HepG2 (cell line): Measurements from ENCODE around the gene PGS1. TPM values are rescaled to one million over a fixed set of nuclear protein-coding genes. Genes with fewer than 3 reads are reported as not detected.
A peak's percentile ranks its signal among the peaks of the same experiment; 100 is the strongest.

Experiments used
- ATAC-seq: fragments of 200-7000 bp; cut with Tn5 transposase; 3 replicates; pipeline ENCODE4 v1.9.1; 2020; ENCODE audit warnings: mild to moderate bottlenecking, moderate library complexity
- BruUV-seq: library from RNA; stranded (reverse); fragments of 400-500 nt; replicated peaks from 2 replicates; lab custom pipeline; 2021; lab: Mats Ljungman, UMichigan
- CTCF ChIA-PET: fragments of 300-600 bp; formaldehyde crosslinking; extraction: SDS; loops from one replicate; lab custom pipeline; 2021; ENCODE audit warnings: low total read pairs, inconsistent platforms, low intra/inter-chr PET ratio; lab: Yijun Ruan, JAX
- POLR2A ChIA-PET: fragments of 350-600 bp; sonication (Branson Sonifier 250); formaldehyde crosslinking; loops from one replicate; lab custom pipeline; 2020; ENCODE audit warnings: antibody characterized with exemption, inconsistent platforms; lab: Yijun Ruan, JAX
- DNase-seq: peaks from one replicate; pipeline ENCODE4 v3.0.0-alpha.2; 2015; ENCODE audit warnings: low spot score
- FAIRE-seq: peaks from 3 replicates; lab custom pipeline; 2011; peaks lifted over from hg19 to GRCh38; lab: Jason Lieb, UNC
- H2AFZ ChIP-seq: one replicate; pipeline ENCODE4 v1.6.1; 2011; ENCODE audit warnings: low read length, inconsistent platforms
- H3K27ac ChIP-seq: fragments of 300-600 bp; 3 replicates; pipeline ENCODE4 v1.8.0; 2011; ENCODE audit warnings: mixed run types, mild to moderate bottlenecking, mixed read lengths, low read length, inconsistent platforms; ENCODE audit not compliant: insufficient read depth; ENCODE audit errors: extremely low read length
- H3K27me3 ChIP-seq, 2 experiments: fragments of 200-600 bp in 1 of 2; 2 replicates in 1 of 2; 3 replicates in 1 of 2; pipeline versions ENCODE4 v1.6.0 to v1.8.0; 2011; ENCODE audit warnings: low read length in 2 of 2, mild to moderate bottlenecking in 2 of 2, moderate library complexity in 2 of 2, inconsistent platforms in 1 of 2; ENCODE audit not compliant: insufficient read depth in 2 of 2, control insufficient read depth in 1 of 2
- H3K36me3 ChIP-seq, 2 experiments: fragments of 200-600 bp in 1 of 2; replicated peaks in 1 of 2; 2 replicates in 1 of 2; 3 replicates in 1 of 2; pipeline versions ENCODE4 v1.5.1 to v1.8.0; 2011; ENCODE audit warnings: low read length in 2 of 2, inconsistent platforms in 1 of 2; ENCODE audit not compliant: insufficient read depth in 2 of 2, control insufficient read depth in 1 of 2
- H3K4me1 ChIP-seq: 2 replicates; pipeline ENCODE4 v1.5.1; 2012; ENCODE audit warnings: low read length, inconsistent platforms; ENCODE audit not compliant: insufficient read depth
- H3K4me2 ChIP-seq: 2 replicates; pipeline ENCODE4 v1.6.0; 2011; ENCODE audit warnings: low read depth, low read length, inconsistent platforms
- H3K4me3 ChIP-seq, 3 experiments: fragments of 200-600 bp in 1 of 3; sonication (generic), shearing (Covaris generic) in 1 of 3; replicated peaks in 1 of 3; 2 replicates each; pipeline ENCODE4 v1.5.1; 2011 to 2016; ENCODE audit warnings: low read length in 3 of 3, inconsistent platforms in 2 of 3, low read depth in 2 of 3, mild to moderate bottlenecking in 2 of 3, control low read depth in 1 of 3, mixed read lengths in 1 of 3; ENCODE audit not compliant: insufficient read depth in 1 of 3
- H3K79me2 ChIP-seq: one replicate; pipeline ENCODE4 v1.6.1; 2011; ENCODE audit warnings: low read length, inconsistent platforms; ENCODE audit not compliant: insufficient read depth
- H3K9ac ChIP-seq: 2 replicates; pipeline ENCODE4 v1.6.0; 2011; ENCODE audit warnings: mild to moderate bottlenecking, low read depth, low read length, inconsistent platforms; ENCODE audit not compliant: insufficient read depth
- H3K9me3 ChIP-seq: 2 replicates; pipeline ENCODE4 v1.5.1; 2012; ENCODE audit warnings: mild to moderate bottlenecking, low read length
- H4K20me1 ChIP-seq: 2 replicates; pipeline ENCODE4 v1.6.0; 2011; ENCODE audit warnings: inconsistent platforms, mild to moderate bottlenecking, low read length, moderate library complexity; ENCODE audit not compliant: insufficient read depth
- ERF ChIP-seq: IDR thresholded peaks from 2 replicates; pipeline ENCODE4 v1.6.1; 2018; ENCODE audit warnings: missing biosample characterization, missing genetic modification reagents
- FOXP1 ChIP-seq, 2 experiments: fragments of 450-650 bp in 1 of 2; IDR thresholded peaks; 2 replicates each; pipeline ENCODE4 v1.6.1; 2017 to 2018; ENCODE audit warnings: antibody characterized with exemption in 1 of 2
- HMG20A ChIP-seq: IDR thresholded peaks from 2 replicates; pipeline ENCODE4 v1.6.1; 2016; ENCODE audit warnings: borderline replicate concordance
- HNRNPL ChIP-seq: fragments of 200-400 bp; formaldehyde crosslinking; IDR thresholded peaks from 2 replicates; pipeline ENCODE4 v1.6.1; 2017; ENCODE audit warnings: mild to moderate bottlenecking, low read depth, low read length
- PAX8 ChIP-seq: sonication (generic); formaldehyde crosslinking; IDR thresholded peaks from 2 replicates; pipeline ENCODE4 v1.8.0; 2022; ENCODE audit warnings: mild to moderate bottlenecking, missing genetic modification reagents, borderline replicate concordance
- SKI ChIP-seq: fragments of 450-650 bp; IDR thresholded peaks from one replicate; pipeline ENCODE4 v1.6.1; 2018; ENCODE audit warnings: mild to moderate bottlenecking; ENCODE audit not compliant: partially characterized antibody
- U2AF1 ChIP-seq: fragments of 200-400 bp; formaldehyde crosslinking; optimal IDR thresholded peaks from 2 replicates; pipeline ENCODE3; 2017; ENCODE audit warnings: mild to moderate bottlenecking, low read depth, low read length
- XBP1 ChIP-seq: sonication (generic); formaldehyde crosslinking; IDR thresholded peaks from 2 replicates; pipeline ENCODE4 v1.5.0; 2020; ENCODE audit warnings: missing genetic modification reagents
- ZFP90 ChIP-seq: sonication (generic); formaldehyde crosslinking; IDR thresholded peaks from 2 replicates; pipeline ENCODE4 v1.8.0; 2022; ENCODE audit warnings: missing genetic modification reagents, mild to moderate bottlenecking, inconsistent platforms, borderline replicate concordance
- ZNF10 ChIP-seq: sonication (generic); formaldehyde crosslinking; IDR thresholded peaks from 2 replicates; pipeline ENCODE4 v1.4.0; 2020; ENCODE audit warnings: mild to moderate bottlenecking, low read depth, missing genetic modification reagents, borderline replicate concordance
- ZNF747 ChIP-seq: sonication (generic); formaldehyde crosslinking; IDR thresholded peaks from 2 replicates; pipeline ENCODE4 v1.8.1; 2023; ENCODE audit warnings: missing genetic modification reagents, mild to moderate bottlenecking, borderline replicate concordance
- ZNF766 ChIP-seq: sonication (generic); formaldehyde crosslinking; IDR thresholded peaks from 2 replicates; pipeline ENCODE4 v1.5.0; 2020; ENCODE audit warnings: missing genetic modification reagents, borderline replicate concordance
- WGBS: methylation state at CpG from one replicate; pipeline ENCODE4 v1.1.6; 2017; ENCODE audit warnings: low lambda C conversion rate; 5-methylcytosine and 5-hydroxymethylcytosine counted together
- in situ Hi-C: cut with HindIII; loops from 2 replicates; pipeline ENCODE4 v1.10.0; 2017; ENCODE audit warnings: low pct_unique_long_range_greater_than_20kb; ENCODE audit not compliant: extremely low pct_ligation_motif_present
- intact Hi-C: fragments of 100-400 bp; cut with micrococcal nuclease; formaldehyde crosslinking; loops from one replicate; pipeline ENCODE4 v1.10.0; 2022; ENCODE audit not compliant: unreplicated experiment
- polyA plus RNA-seq, 8 experiments: library from polyadenylated mRNA; depleted of rRNA in 3 of 8; stranded (reverse) in 7 of 8; unstranded in 1 of 8; fragments of >200 nt; fragmentation: Illumina TruSeq in 4 of 8; extraction: Trizol in 4 of 8; gene quantifications; 2 replicates each; pipeline versions ENCODE4 v1.2.1 to v1.2.3, GENCODE V29; 2011 to 2016; ENCODE audit warnings: low read depth in 4 of 8, missing spikeins in 1 of 8, mixed read lengths in 1 of 8; ENCODE audit not compliant: insufficient read depth in 1 of 8
- total RNA-seq, 5 experiments: library from RNA; depleted of rRNA; stranded (reverse); fragments of >200 nt; fragmentation: Illumina TruSeq; extraction: Trizol; gene quantifications; 2 replicates each; pipeline ENCODE4 v1.2.3, GENCODE V29; 2016; ENCODE audit warnings: low read depth in 1 of 5
- TF ChIP-seq, protein P1 (sequence below): sonication (generic); formaldehyde crosslinking; IDR thresholded peaks from 2 replicates; pipeline ENCODE4 v1.8.0; 2022; ENCODE audit warnings: mild to moderate bottlenecking, missing genetic modification reagents, moderate library complexity
- TF ChIP-seq, protein P2 (sequence below): IDR thresholded peaks from 2 replicates; pipeline ENCODE4 v1.6.1; 2016; ENCODE audit warnings: missing compliant biosample characterization, missing genetic modification reagents, borderline replicate concordance
- TF ChIP-seq, protein P3 (sequence below): sonication (generic); formaldehyde crosslinking; IDR thresholded peaks from 2 replicates; pipeline ENCODE4 v1.4.0; 2020; ENCODE audit warnings: mild to moderate bottlenecking, missing genetic modification reagents
- TF ChIP-seq, protein P4 (sequence below), 2 experiments: sonication (generic) in 1 of 2; formaldehyde crosslinking in 1 of 2; IDR thresholded peaks; 2 replicates each; pipeline versions ENCODE4 v1.4.0 to v1.6.1; 2016 to 2020; ENCODE audit warnings: borderline replicate concordance in 1 of 2, low read depth in 1 of 2, mild to moderate bottlenecking in 1 of 2, missing genetic modification reagents in 1 of 2

Gene PGS1
- total and polyA plus RNA-seq, 2 of the 13 experiments (the other 11 are each of a cell fraction or from before 2014, with no cell fraction given): 25.9 to 31.5 TPM

DNA sequence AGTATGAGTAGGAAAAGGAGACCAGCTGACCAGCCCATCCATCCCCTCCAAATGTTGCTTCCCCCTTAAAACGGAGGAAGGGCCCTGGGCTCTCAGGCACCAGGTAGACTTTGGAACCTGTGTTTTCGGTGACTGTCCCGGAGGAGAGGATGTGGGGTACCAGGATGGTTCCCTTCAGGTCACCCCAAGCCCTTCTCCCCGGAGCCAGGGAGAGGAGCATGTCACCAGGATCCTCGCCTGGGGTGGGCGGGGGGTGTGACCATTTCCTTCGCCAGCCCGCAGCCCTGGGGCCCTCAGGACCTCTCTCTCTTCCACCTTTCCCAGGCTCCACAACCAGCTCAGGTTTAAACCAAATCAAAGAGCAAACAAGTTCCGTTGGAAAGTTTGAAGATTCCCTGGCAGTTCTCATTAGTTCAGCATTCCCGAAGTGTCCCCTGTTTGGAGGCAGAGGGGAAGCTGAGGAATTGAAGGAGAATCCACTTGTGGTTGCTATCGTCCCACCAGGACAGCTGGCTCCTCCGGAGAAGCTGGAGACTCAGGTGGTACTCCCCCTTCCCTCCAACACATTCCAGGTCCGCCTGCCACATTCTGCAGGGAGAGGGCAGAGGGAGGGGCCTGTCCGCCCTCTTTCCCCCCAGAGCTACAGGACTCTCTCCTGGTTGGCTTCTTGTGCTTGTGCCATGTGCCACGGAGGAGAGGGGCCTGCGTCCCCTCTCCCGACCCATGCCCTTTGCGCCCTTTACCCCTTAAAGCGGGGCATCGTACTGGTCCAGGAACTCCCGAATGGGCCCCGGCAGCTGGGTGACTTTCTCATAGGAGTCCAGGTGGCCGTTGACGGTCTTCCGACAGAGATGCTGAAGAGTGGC lies 20.5 kb upstream of the PGS1 start:
- ChIA-PET POLR2A (interaction anchor here (0.9 to 1.9 kb wide), 5 partner anchors 17 to 64 kb away, joined by 3 to 6 read pairs (median 4); partner anchors contain the start of gene PGS1), CTCF (no interaction called here)
- Histone ChIP-seq H3K9me3 (no peaks in the 10 kb centered on the region), H3K4me2 (peak overlapping the region; percentile 54; the same call in 1 of the 2 replicates), H3K27me3 (peaks cover 2 to 54% of the 10 kb centered on the region in 2 experiments; a peak in 3 of 5 replicates), H3K9ac (no peak overlapping the region), H3K4me1 (peaks cover 68% of the 10 kb centered on the region), H4K20me1 (peaks cover 21% of the 10 kb centered on the region; the same call in 1 of the 2 replicates), H3K36me3 (no peaks in the 10 kb centered on the region; a peak in 1 of 5 replicates), H3K4me3 (peak overlapping the region in 1 of 3 experiments; percentile 87; a peak in 2 of 6 replicates), H3K79me2 (no peaks in the 10 kb centered on the region), H2AFZ (no peak overlapping the region), H3K27ac (no peak overlapping the region)
- ATAC-seq (no peak), FAIRE-seq (no peak), DNase-seq (no peak)
- 80% methylated on average over 24 of the region's 25 CpGs for WGBS
- intact Hi-C loops (no loop called here), in situ Hi-C loops (no loop called here)
- BruUV-seq: no TSS peak
- TF ChIP-seq, protein P1, sequence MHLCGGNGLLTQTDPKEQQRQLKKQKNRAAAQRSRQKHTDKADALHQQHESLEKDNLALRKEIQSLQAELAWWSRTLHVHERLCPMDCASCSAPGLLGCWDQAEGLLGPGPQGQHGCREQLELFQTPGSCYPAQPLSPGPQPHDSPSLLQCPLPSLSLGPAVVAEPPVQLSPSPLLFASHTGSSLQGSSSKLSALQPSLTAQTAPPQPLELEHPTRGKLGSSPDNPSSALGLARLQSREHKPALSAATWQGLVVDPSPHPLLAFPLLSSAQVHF (CRISPR knock-in tag): no peak
- TF ChIP-seq ZNF10 (CRISPR knock-in tag) (no peak), ZNF747 (CRISPR knock-in tag) (no peak), SKI (no peak), U2AF1 (no peak), ERF (CRISPR knock-in tag) (no peak), FOXP1 (IDR thresholded peaks at IDR 0.05) (no peak), FOXP1 (CRISPR knock-in tag; IDR thresholded peaks at IDR 0.05) (no peak), XBP1 (CRISPR knock-in tag) (no peak), HNRNPL (0 out of 2 replicates have a peak, but pooled peaks have one; percentile 41), HMG20A (CRISPR knock-in tag) (no peak), ZNF766 (no peak), PAX8 (no peak), ZFP90 (CRISPR knock-in tag) (no peak)
- TF ChIP-seq, protein P2, sequence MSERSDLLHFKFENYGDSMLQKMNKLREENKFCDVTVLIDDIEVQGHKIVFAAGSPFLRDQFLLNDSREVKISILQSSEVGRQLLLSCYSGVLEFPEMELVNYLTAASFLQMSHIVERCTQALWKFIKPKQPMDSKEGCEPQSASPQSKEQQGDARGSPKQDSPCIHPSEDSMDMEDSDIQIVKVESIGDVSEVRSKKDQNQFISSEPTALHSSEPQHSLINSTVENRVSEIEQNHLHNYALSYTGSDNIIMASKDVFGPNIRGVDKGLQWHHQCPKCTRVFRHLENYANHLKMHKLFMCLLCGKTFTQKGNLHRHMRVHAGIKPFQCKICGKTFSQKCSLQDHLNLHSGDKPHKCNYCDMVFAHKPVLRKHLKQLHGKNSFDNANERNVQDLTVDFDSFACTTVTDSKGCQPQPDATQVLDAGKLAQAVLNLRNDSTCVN (CRISPR knock-in tag): no peak
- TF ChIP-seq, protein P3, sequence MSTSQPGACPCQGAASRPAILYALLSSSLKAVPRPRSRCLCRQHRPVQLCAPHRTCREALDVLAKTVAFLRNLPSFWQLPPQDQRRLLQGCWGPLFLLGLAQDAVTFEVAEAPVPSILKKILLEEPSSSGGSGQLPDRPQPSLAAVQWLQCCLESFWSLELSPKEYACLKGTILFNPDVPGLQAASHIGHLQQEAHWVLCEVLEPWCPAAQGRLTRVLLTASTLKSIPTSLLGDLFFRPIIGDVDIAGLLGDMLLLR: 0 out of 2 replicates have a peak, but pooled peaks have one; percentile 4
- TF ChIP-seq, protein P4, sequence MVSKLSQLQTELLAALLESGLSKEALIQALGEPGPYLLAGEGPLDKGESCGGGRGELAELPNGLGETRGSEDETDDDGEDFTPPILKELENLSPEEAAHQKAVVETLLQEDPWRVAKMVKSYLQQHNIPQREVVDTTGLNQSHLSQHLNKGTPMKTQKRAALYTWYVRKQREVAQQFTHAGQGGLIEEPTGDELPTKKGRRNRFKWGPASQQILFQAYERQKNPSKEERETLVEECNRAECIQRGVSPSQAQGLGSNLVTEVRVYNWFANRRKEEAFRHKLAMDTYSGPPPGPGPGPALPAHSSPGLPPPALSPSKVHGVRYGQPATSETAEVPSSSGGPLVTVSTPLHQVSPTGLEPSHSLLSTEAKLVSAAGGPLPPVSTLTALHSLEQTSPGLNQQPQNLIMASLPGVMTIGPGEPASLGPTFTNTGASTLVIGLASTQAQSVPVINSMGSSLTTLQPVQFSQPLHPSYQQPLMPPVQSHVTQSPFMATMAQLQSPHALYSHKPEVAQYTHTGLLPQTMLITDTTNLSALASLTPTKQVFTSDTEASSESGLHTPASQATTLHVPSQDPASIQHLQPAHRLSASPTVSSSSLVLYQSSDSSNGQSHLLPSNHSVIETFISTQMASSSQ (IDR thresholded peaks at IDR 0.05; ENCODE audit: low read depth): no peak
- TF ChIP-seq, protein P4 (CRISPR knock-in tag; IDR thresholded peaks at IDR 0.05; ENCODE audit: borderline replicate concordance): 0 out of 2 replicates have a peak, but pooled peaks have one; percentile 8
